IMR-90 (cell line): ENCODE results near the gene KYAT1. TPM values are rescaled to one million over a fixed set of nuclear protein-coding genes. Genes with fewer than 3 reads are reported as not detected.

Experiments used
- ATAC-seq: fragments of 200-7000 bp; cut with Tn5 transposase; 2 replicates; pipeline ENCODE4 v1.9.1; 2020; ENCODE audit warnings: low read depth, mild to moderate bottlenecking, moderate library complexity
- BruUV-seq: library from RNA; stranded (reverse); fragments of 400-500 nt; replicated peaks from 2 replicates; lab custom pipeline; 2021; lab: Mats Ljungman, UMichigan
- CTCF ChIA-PET: fragments of 300-600 bp; formaldehyde crosslinking; extraction: SDS; loops from one replicate; lab custom pipeline; 2021; ENCODE audit warnings: antibody characterized with exemption; lab: Yijun Ruan, JAX
- POLR2A ChIA-PET: fragments of 300-600 bp; sonication (Branson Sonifier 250); formaldehyde crosslinking; loops from one replicate; lab custom pipeline; 2022; ENCODE audit warnings: antibody characterized with exemption; ENCODE audit not compliant: unreplicated experiment; lab: Charles Lee
- DNase-seq: peaks from one replicate; pipeline ENCODE4 v3.0.0; 2013
- H2AFZ ChIP-seq: replicated peaks from 2 replicates; pipeline ENCODE3; 2013; ENCODE audit warnings: low read length, mild to moderate bottlenecking; ENCODE audit not compliant: poor library complexity
- H2AK5ac ChIP-seq: 2 replicates; pipeline ENCODE4 v1.6.1; 2013; ENCODE audit warnings: low read depth, low read length, inconsistent platforms
- H2AK9ac ChIP-seq: replicated peaks from 2 replicates; pipeline ENCODE3; 2013; ENCODE audit warnings: mild to moderate bottlenecking, low read depth, low read length, moderate library complexity; ENCODE audit not compliant: poor library complexity
- H2BK120ac ChIP-seq: 2 replicates; pipeline ENCODE4 v1.6.1; 2013; ENCODE audit warnings: low read depth, low read length, inconsistent platforms
- H2BK15ac ChIP-seq: 3 replicates; pipeline ENCODE4 v1.6.1; 2013; ENCODE audit warnings: low read depth, low read length, inconsistent platforms
- H2BK20ac ChIP-seq: 2 replicates; pipeline ENCODE4 v1.6.1; 2013; ENCODE audit warnings: low read depth, mild to moderate bottlenecking, inconsistent platforms, low read length, moderate library complexity
- H2BK5ac ChIP-seq: 2 replicates; pipeline ENCODE4 v1.6.1; 2013; ENCODE audit warnings: mild to moderate bottlenecking, low read depth, low read length, inconsistent platforms; ENCODE audit not compliant: poor library complexity, severe bottlenecking
- H3K14ac ChIP-seq: replicated peaks from 2 replicates; pipeline ENCODE4 v1.6.1; 2013; ENCODE audit warnings: low read depth, low read length, inconsistent platforms
- H3K18ac ChIP-seq: 2 replicates; pipeline ENCODE4 v1.6.1; 2013; ENCODE audit warnings: low read depth, low read length, control low read depth
- H3K23ac ChIP-seq: 2 replicates; pipeline ENCODE4 v1.6.1; 2013; ENCODE audit warnings: low read depth, low read length, inconsistent platforms
- H3K27ac ChIP-seq: 2 replicates; pipeline ENCODE4 v1.5.1; 2013; ENCODE audit warnings: mild to moderate bottlenecking, control low read depth, low read length; ENCODE audit not compliant: insufficient read depth
- H3K27me3 ChIP-seq: 2 replicates; pipeline ENCODE4 v1.6.1; 2013; ENCODE audit warnings: low read length; ENCODE audit not compliant: control insufficient read depth, insufficient read depth
- H3K36me3 ChIP-seq: 2 replicates; pipeline ENCODE4 v1.6.1; 2013; ENCODE audit warnings: low read length, mixed read lengths; ENCODE audit not compliant: control insufficient read depth, insufficient read depth
- H3K4ac ChIP-seq: 2 replicates; pipeline ENCODE4 v1.6.1; 2013; ENCODE audit warnings: low read depth, low read length, inconsistent platforms
- H3K4me1 ChIP-seq: 2 replicates; pipeline ENCODE4 v1.6.1; 2013; ENCODE audit warnings: low read length, mixed read lengths; ENCODE audit not compliant: control insufficient read depth, insufficient read depth
- H3K4me2 ChIP-seq: 2 replicates; pipeline ENCODE4 v1.6.1; 2013; ENCODE audit warnings: low read depth, mild to moderate bottlenecking, control low read depth, low read length, moderate library complexity
- H3K4me3 ChIP-seq: 2 replicates; pipeline ENCODE4 v1.5.1; 2013; ENCODE audit warnings: low read depth, mild to moderate bottlenecking, control low read depth, low read length, moderate library complexity; ENCODE audit not compliant: insufficient read depth
- H3K56ac ChIP-seq: 2 replicates; pipeline ENCODE4 v1.6.1; 2013; ENCODE audit warnings: low read length, inconsistent platforms; ENCODE audit not compliant: insufficient read depth; ENCODE audit errors: extremely low read depth
- H3K79me1 ChIP-seq, 2 experiments: 2 replicates each; pipeline ENCODE4 v1.6.1; 2013; ENCODE audit warnings: low read length in 2 of 2, inconsistent platforms in 1 of 2, low read depth in 1 of 2
- H3K9ac ChIP-seq: 2 replicates; pipeline ENCODE4 v1.6.1; 2013; ENCODE audit warnings: low read depth, low read length, control low read depth
- H3K9me1 ChIP-seq: 2 replicates; pipeline ENCODE4 v1.6.1; 2013; ENCODE audit warnings: low read length, inconsistent platforms; ENCODE audit not compliant: insufficient read depth
- H3K9me3 ChIP-seq: 2 replicates; pipeline ENCODE4 v1.6.1; 2013; ENCODE audit warnings: low read length; ENCODE audit not compliant: control insufficient read depth, insufficient read depth
- H4K20me1 ChIP-seq: 2 replicates; pipeline ENCODE4 v1.6.1; 2013; ENCODE audit warnings: low read length, inconsistent platforms; ENCODE audit not compliant: insufficient read depth
- H4K5ac ChIP-seq: 2 replicates; pipeline ENCODE4 v1.6.1; 2013; ENCODE audit warnings: mild to moderate bottlenecking, low read depth, low read length, control low read depth
- H4K8ac ChIP-seq, 2 experiments: 2 replicates each; pipeline ENCODE4 v1.6.1; 2013; ENCODE audit warnings: low read depth in 2 of 2, low read length in 2 of 2, control low read depth in 1 of 2, inconsistent platforms in 1 of 2
- H4K91ac ChIP-seq: 2 replicates; pipeline ENCODE4 v1.6.1; 2013; ENCODE audit warnings: low read depth, low read length, inconsistent platforms; ENCODE audit not compliant: insufficient read depth
- CHD1 ChIP-seq: IDR thresholded peaks from 2 replicates; pipeline ENCODE4 v1.6.1; 2012; ENCODE audit warnings: low read depth, low read length, improper control_type of control experiment
- FOS ChIP-seq: fragments of 150-350 bp; IDR thresholded peaks from 2 replicates; pipeline ENCODE4 v1.6.1; 2016; ENCODE audit warnings: low read depth, low read length
- MAFK ChIP-seq: IDR thresholded peaks from 2 replicates; pipeline ENCODE4 v1.6.1; 2012; ENCODE audit warnings: low read depth, low read length, improper control_type of control experiment
- MAZ ChIP-seq: IDR thresholded peaks from 2 replicates; pipeline ENCODE4 v1.6.1; 2012; ENCODE audit warnings: low read depth, mild to moderate bottlenecking, low read length, improper control_type of control experiment, moderate library complexity, borderline replicate concordance
- MXI1 ChIP-seq: IDR thresholded peaks from 2 replicates; pipeline ENCODE4 v1.6.1; 2012; ENCODE audit warnings: low read depth, mild to moderate bottlenecking, low read length, moderate library complexity, borderline replicate concordance
- NFE2L2 ChIP-seq: fragments of 150-350 bp; IDR thresholded peaks from 2 replicates; pipeline ENCODE4 v1.6.1; 2016; ENCODE audit warnings: low read depth, mild to moderate bottlenecking, low read length
- POLR2A ChIP-seq: IDR thresholded peaks from 2 replicates; pipeline ENCODE4 v1.6.1; 2012; ENCODE audit warnings: mild to moderate bottlenecking, low read depth, low read length
- RAD21 ChIP-seq: IDR thresholded peaks from 2 replicates; pipeline ENCODE4 v1.6.1; 2012; ENCODE audit warnings: low read length, improper control_type of control experiment
- RCOR1 ChIP-seq: IDR thresholded peaks from 2 replicates; pipeline ENCODE4 v1.6.1; 2012; ENCODE audit warnings: mild to moderate bottlenecking, low read length, improper control_type of control experiment; ENCODE audit not compliant: insufficient replicate concordance
- SMC3 ChIP-seq: fragments of 150-350 bp; IDR thresholded peaks from 2 replicates; pipeline ENCODE4 v1.6.1; 2016; ENCODE audit warnings: low read depth, mild to moderate bottlenecking, antibody characterized with exemption, low read length, moderate library complexity
- WGBS, 2 experiments: methylation state at CpG; one replicate each; pipeline versions ENCODE4 v1.1.5 to v1.1.7; 2013; ENCODE audit warnings: missing lambda C conversion rate in 2 of 2; ENCODE audit not compliant: insufficient read length in 1 of 2; ENCODE audit errors: extremely low coverage in 2 of 2; 5-methylcytosine and 5-hydroxymethylcytosine counted together
- dilution Hi-C: fragments of 300-500 bp; cut with HindIII; formaldehyde crosslinking; loops from one replicate; pipeline ENCODE4 v1.14.3; 2018; ENCODE audit warnings: low sequenced_read_pairs; ENCODE audit not compliant: unreplicated experiment
- in situ Hi-C: fragments of 300-500 bp; cut with MboI; formaldehyde crosslinking; loops from 3 replicates; pipeline ENCODE4 v1.14.3; 2019; ENCODE audit warnings: low sequenced_read_pairs, inconsistent platforms, mixed read lengths
- intact Hi-C: fragments of 100-400 bp; cut with micrococcal nuclease; formaldehyde crosslinking; loops from 2 replicates; pipeline ENCODE4 v1.10.0; 2022
- polyA plus RNA-seq, 3 experiments: library from polyadenylated mRNA; depleted of rRNA; stranded (reverse); fragments of >200 nt; gene quantifications; 2 replicates each; pipeline ENCODE4 v1.2.3, GENCODE V29; 2012; ENCODE audit warnings: low replicate concordance in 1 of 3
- total RNA-seq: library from RNA; depleted of rRNA; stranded (reverse); fragments of >200 nt; gene quantifications from 2 replicates; pipeline ENCODE4 v1.2.3, GENCODE V29; 2012
- TF ChIP-seq, protein P1 (sequence below): fragments of 150-350 bp; IDR thresholded peaks from 2 replicates; pipeline ENCODE4 v1.6.1; 2017; ENCODE audit warnings: mild to moderate bottlenecking, antibody characterized with exemption, low read length, low read depth
- TF ChIP-seq, protein P2 (sequence below): fragments of 150-350 bp; IDR thresholded peaks from 2 replicates; pipeline ENCODE4 v1.6.1; 2016; ENCODE audit warnings: low read depth, mild to moderate bottlenecking, low read length, moderate library complexity, borderline replicate concordance
- TF ChIP-seq, protein P3 (sequence below): conservative IDR thresholded peaks from 2 replicates; pipeline ENCODE4 v1.5.1; 2012; ENCODE audit warnings: mild to moderate bottlenecking, low read depth, low read length, improper control_type of control experiment

KYAT1 gene
- total and polyA plus RNA-seq, 2 of the 4 experiments (the other 2 are of a cell fraction): 6.8 to 9.5 TPM

DNA sequence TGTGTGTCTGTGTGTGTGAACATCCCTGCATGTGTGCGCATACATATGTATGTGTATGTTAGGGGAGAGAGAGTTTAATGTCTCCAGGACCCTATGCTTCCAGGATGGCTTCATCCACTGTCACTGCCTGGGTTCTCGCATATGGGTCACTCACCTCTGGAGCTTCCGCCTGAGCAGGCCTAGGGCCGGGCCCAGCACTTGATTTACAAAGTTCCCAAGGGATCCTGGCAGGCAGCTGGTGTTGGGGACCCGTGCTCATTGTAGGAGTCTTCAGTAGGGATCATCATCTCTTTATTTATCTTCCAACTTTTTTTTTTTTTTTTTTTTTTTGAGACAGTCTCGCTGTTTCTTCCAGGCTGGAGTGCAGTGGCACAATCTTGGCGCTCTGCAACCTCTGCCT is 81.7 kb downstream of the KYAT1 start:
- Histone ChIP-seq H3K18ac (no peak overlapping the region), H2AFZ (no peak overlapping the region), H3K23ac (no peak overlapping the region), H3K27ac (no peak overlapping the region), H3K36me3 (peaks cover 49% of the 10 kb centered on the region), H3K9ac (no peak overlapping the region), H3K4ac (no peak overlapping the region), H4K91ac (no peak overlapping the region), H2BK15ac (no peak overlapping the region), H4K5ac (no peak overlapping the region), H3K79me1 (0 out of 4 replicates have a peak, but pooled peaks cover 0 to 3% of the 10 kb centered on the region in 2 experiments), H3K4me2 (no peak overlapping the region), H2AK5ac (no peak overlapping the region), H3K27me3 (no peaks in the 10 kb centered on the region), H3K4me3 (no peak overlapping the region), H4K8ac (no peak overlapping the region), H3K56ac (no peak overlapping the region), H2BK5ac (no peak overlapping the region), H2AK9ac (no peak overlapping the region), H3K4me1 (no peaks in the 10 kb centered on the region), H2BK20ac (no peak overlapping the region), H3K9me1 (no peaks in the 10 kb centered on the region), H3K14ac (no peak overlapping the region), H2BK120ac (no peak overlapping the region), H3K9me3 (no peaks in the 10 kb centered on the region), H4K20me1 (no peaks in the 10 kb centered on the region)
- DNase-seq: no peak
- TF ChIP-seq MXI1: no peak
- TF ChIP-seq RCOR1: no peak
- TF ChIP-seq RAD21: no peak
- no peak for TF ChIP-seq FOS
- TF ChIP-seq, protein P1, sequence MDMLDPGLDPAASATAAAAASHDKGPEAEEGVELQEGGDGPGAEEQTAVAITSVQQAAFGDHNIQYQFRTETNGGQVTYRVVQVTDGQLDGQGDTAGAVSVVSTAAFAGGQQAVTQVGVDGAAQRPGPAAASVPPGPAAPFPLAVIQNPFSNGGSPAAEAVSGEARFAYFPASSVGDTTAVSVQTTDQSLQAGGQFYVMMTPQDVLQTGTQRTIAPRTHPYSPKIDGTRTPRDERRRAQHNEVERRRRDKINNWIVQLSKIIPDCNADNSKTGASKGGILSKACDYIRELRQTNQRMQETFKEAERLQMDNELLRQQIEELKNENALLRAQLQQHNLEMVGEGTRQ: no peak
- TF ChIP-seq, protein P2, sequence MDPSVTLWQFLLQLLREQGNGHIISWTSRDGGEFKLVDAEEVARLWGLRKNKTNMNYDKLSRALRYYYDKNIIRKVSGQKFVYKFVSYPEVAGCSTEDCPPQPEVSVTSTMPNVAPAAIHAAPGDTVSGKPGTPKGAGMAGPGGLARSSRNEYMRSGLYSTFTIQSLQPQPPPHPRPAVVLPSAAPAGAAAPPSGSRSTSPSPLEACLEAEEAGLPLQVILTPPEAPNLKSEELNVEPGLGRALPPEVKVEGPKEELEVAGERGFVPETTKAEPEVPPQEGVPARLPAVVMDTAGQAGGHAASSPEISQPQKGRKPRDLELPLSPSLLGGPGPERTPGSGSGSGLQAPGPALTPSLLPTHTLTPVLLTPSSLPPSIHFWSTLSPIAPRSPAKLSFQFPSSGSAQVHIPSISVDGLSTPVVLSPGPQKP: no peak
- TF ChIP-seq SMC3: no peak
- TF ChIP-seq, protein P3, sequence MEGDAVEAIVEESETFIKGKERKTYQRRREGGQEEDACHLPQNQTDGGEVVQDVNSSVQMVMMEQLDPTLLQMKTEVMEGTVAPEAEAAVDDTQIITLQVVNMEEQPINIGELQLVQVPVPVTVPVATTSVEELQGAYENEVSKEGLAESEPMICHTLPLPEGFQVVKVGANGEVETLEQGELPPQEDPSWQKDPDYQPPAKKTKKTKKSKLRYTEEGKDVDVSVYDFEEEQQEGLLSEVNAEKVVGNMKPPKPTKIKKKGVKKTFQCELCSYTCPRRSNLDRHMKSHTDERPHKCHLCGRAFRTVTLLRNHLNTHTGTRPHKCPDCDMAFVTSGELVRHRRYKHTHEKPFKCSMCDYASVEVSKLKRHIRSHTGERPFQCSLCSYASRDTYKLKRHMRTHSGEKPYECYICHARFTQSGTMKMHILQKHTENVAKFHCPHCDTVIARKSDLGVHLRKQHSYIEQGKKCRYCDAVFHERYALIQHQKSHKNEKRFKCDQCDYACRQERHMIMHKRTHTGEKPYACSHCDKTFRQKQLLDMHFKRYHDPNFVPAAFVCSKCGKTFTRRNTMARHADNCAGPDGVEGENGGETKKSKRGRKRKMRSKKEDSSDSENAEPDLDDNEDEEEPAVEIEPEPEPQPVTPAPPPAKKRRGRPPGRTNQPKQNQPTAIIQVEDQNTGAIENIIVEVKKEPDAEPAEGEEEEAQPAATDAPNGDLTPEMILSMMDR: no peak
- no peak for TF ChIP-seq NFE2L2
- TF ChIP-seq CHD1: no peak
- TF ChIP-seq POLR2A: no peak
- TF ChIP-seq MAFK: no peak
- TF ChIP-seq MAZ: no peak
- no CpG with 5 or more reads among the region's 7 CpGs for WGBS, 2 experiments
- dilution Hi-C loops: no loop called here
- ChIA-PET CTCF (no interaction called here), POLR2A (no interaction called here)
- intact Hi-C loops: no loop called here
- ATAC-seq: no peak
- BruUV-seq: no TSS peak
- in situ Hi-C loops: no loop called here
